Left lung (tissue), 10 donors: ENCODE measurements around the gene SETD7. TPM values are rescaled to one million over a fixed set of nuclear protein-coding genes. Genes with fewer than 3 reads are reported as not detected.
A peak's percentile ranks its signal among the peaks of the same experiment; 100 is the strongest.

ENCODE experiments used
- ATAC-seq: fragments of 200-7000 bp; cut with Tn5 transposase; one replicate; pipeline ENCODE4 v1.9.1; 2020; ENCODE audit warnings: moderate library complexity
- DNase-seq, 4 donors: peaks; one replicate each; pipeline ENCODE4 v3.0.0-alpha.2; 2013 to 2020
- H3K27ac ChIP-seq, 2 donors: fragments of 200-600 bp; sonication (generic) in 1 of 2; one replicate each; pipeline versions ENCODE4 v1.5.0 to v1.8.0; 2020 to 2021
- H3K27me3 ChIP-seq, 2 donors: fragments of 200-600 bp; sonication (generic) in 1 of 2; one replicate each; pipeline versions ENCODE4 v1.5.0 to v1.8.0; 2020 to 2021
- H3K36me3 ChIP-seq, 2 donors: fragments of 200-600 bp; sonication (generic) in 1 of 2; one replicate each; pipeline versions ENCODE4 v1.5.0 to v1.8.0; 2020 to 2021
- H3K4me1 ChIP-seq, 2 donors: fragments of 200-600 bp; one replicate each; pipeline ENCODE4 v1.8.0; 2021
- H3K4me3 ChIP-seq, 2 donors: fragments of 200-600 bp; sonication (generic) in 1 of 2; one replicate each; pipeline versions ENCODE4 v1.5.0 to v1.8.0; 2020 to 2021; ENCODE audit warnings: mild to moderate bottlenecking in 1 of 2
- H3K9me3 ChIP-seq, 2 donors: fragments of 200-600 bp; sonication (generic) in 1 of 2; one replicate each; pipeline versions ENCODE4 v1.5.0 to v1.8.0; 2020 to 2021
- intact Hi-C, 2 donors: fragments of 100-400 bp; cut with DNase I; formaldehyde crosslinking; loops; one replicate each; pipeline versions ENCODE4 v1.11.2 to v1.14.2; 2022
- polyA plus RNA-seq, 6 donors: library from polyadenylated mRNA; unstranded; fragments of 120-200 nt; gene quantifications; one replicate each; pipeline ENCODE4 v1.2.1, GENCODE V29; 2013; ENCODE audit not compliant: insufficient read length in 6 of 6
- total RNA-seq, 2 donors: library from RNA; stranded (reverse); fragmentation: NEBNext Ultra II Directional; extraction: Animal tissue kit (Norgen Biotek cat#: 25700); gene quantifications; one replicate each; pipeline ENCODE4 v1.2.1, GENCODE V29; 2021
- TF ChIP-seq, protein P1 (sequence below), 2 donors: fragments of 200-600 bp; sonication (generic) in 1 of 2; IDR thresholded peaks; one replicate each; pipeline versions ENCODE4 v1.5.0 to v1.8.0; 2021; ENCODE audit warnings: antibody characterized with exemption in 2 of 2
- donor health status: DM: no; HTN: yes; CAD: no.
- donor health status: DM: no; HTN: no; CAD: no.

SETD7 gene
- total and polyA plus RNA-seq, 8 donors = 17.2 to 51.7 (median 19.5) TPM

- intact Hi-C loops = no loop called here
- peaks cover 16 to 56% of the 10 kb centered on the region in 2 donors for H3K4me1 ChIP-seq
- no peaks in the 10 kb centered on the region for H3K36me3 ChIP-seq
- H3K4me3 ChIP-seq = no peak overlapping the region
- H3K9me3 ChIP-seq = no peaks in the 10 kb centered on the region
- TF ChIP-seq, protein P1, sequence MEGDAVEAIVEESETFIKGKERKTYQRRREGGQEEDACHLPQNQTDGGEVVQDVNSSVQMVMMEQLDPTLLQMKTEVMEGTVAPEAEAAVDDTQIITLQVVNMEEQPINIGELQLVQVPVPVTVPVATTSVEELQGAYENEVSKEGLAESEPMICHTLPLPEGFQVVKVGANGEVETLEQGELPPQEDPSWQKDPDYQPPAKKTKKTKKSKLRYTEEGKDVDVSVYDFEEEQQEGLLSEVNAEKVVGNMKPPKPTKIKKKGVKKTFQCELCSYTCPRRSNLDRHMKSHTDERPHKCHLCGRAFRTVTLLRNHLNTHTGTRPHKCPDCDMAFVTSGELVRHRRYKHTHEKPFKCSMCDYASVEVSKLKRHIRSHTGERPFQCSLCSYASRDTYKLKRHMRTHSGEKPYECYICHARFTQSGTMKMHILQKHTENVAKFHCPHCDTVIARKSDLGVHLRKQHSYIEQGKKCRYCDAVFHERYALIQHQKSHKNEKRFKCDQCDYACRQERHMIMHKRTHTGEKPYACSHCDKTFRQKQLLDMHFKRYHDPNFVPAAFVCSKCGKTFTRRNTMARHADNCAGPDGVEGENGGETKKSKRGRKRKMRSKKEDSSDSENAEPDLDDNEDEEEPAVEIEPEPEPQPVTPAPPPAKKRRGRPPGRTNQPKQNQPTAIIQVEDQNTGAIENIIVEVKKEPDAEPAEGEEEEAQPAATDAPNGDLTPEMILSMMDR (IDR thresholded peaks at IDR 0.05) = no peak
- H3K27ac ChIP-seq = no peak overlapping the region
- ATAC-seq = no peak
- H3K27me3 ChIP-seq = no peaks in the 10 kb centered on the region
- DNase-seq = no peak
These were observed 97.0 kb downstream of the SETD7 start for GRCh38 chr4:139458999-139459398.

DNA sequence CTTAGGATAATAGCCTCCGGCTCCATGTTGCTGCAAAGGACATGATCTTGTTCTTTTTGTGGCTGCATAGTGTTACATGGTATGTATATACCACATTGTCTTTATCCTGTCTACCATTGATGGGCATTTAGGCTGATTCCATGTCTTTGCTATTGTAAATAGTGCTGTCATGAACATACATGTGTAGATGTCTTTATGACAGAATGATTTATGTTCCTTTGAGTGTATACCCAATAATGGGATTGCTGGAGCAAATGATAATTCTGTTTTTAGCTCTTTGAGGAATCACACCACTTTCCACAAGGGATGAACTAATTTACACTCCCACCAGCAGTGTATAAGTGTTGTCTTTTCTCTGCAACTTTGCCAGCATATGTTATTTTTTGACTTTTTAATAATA lies 97.5 kb downstream of the SETD7 start:
- ATAC-seq (no peak), DNase-seq (no peak)
- no peaks in the 10 kb centered on the region for H3K27me3 ChIP-seq
- H3K27ac ChIP-seq = no peak overlapping the region
- no peaks in the 10 kb centered on the region for H3K36me3 ChIP-seq
- peaks cover 16 to 56% of the 10 kb centered on the region in 2 donors for H3K4me1 ChIP-seq
- intact Hi-C loops = no loop called here
- TF ChIP-seq, protein P1 (IDR thresholded peaks at IDR 0.05) = no peak
- no peak overlapping the region for H3K4me3 ChIP-seq
- no peaks in the 10 kb centered on the region for H3K9me3 ChIP-seq

GRCh38 chr4:139457318-139457717 lies 98.7 kb downstream of the SETD7 start:
- H3K36me3 ChIP-seq = no peaks in the 10 kb centered on the region
- ATAC-seq = no peak
- no peaks in the 10 kb centered on the region for H3K27me3 ChIP-seq
- H3K4me3 ChIP-seq = no peak overlapping the region
- TF ChIP-seq, protein P1 (IDR thresholded peaks at IDR 0.05) = no peak
- peaks cover 22 to 63% of the 10 kb centered on the region in 2 donors for H3K4me1 ChIP-seq
- H3K27ac ChIP-seq = no peak overlapping the region
- DNase-seq = no peak
- intact Hi-C loops = no loop called here
- no peaks in the 10 kb centered on the region for H3K9me3 ChIP-seq

- TF ChIP-seq, protein P1 (IDR thresholded peaks at IDR 0.05) = no peak
These were observed 100.9 kb downstream of the SETD7 start for GRCh38 chr4:139455126-139455538.

DNA sequence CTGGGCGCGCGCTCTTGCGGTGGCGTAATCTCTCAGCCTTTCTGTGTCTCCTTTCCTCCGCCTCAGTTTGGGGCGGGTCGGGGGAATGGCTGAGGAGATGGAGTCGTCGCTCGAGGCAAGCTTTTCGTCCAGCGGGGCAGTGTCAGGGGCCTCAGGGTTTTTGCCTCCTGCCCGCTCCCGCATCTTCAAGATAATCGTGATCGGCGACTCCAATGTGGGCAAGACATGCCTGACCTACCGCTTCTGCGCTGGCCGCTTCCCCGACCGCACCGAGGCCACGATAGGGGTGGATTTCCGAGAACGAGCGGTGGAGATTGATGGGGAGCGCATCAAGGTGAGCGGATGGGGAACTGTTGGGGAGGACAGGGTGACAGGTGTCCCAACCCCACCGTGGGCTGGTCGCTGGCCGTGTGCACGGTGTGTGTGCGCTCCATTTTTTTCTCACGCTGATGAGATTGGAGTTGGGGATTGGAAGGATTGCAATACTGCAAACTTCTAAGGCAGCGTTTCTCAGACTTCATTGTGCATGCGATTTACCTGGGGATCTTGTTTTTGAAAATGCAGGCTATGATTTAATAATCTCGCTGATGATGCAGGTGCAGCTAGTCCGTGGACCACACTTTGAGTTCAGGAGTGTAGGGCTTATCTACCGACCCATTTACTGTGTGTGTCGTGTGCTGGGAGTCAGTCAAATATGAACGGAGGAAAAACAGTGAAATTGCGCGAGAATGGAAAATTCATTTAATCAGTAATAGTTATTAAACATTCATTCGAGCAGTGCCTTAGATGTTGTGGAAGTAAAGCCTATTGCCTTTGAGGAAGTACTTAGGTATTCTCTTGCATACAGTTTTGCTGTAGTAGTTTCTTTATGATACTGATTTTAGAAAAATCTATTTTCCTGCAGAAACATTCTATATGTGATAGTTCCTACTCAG lies 101.6 kb downstream of the SETD7 start, which contains the start of gene RAB33B:
RAB33B (plus strand) TSS at position 11 of the 935 bp plus-strand sequence; CDS start at position 86, 75 bp downstream.
- intact Hi-C loops = no loop called here
- H3K27me3 ChIP-seq = no peaks in the 10 kb centered on the region
- ATAC-seq (peak; percentile 1), DNase-seq (peak in 1 of 4 donors; percentile 9)
- no peaks in the 10 kb centered on the region for H3K36me3 ChIP-seq
- H3K9me3 ChIP-seq = no peaks in the 10 kb centered on the region
- H3K4me1 ChIP-seq = peaks cover 23 to 49% of the 10 kb centered on the region in 2 donors
- TF ChIP-seq, protein P1 (IDR thresholded peaks at IDR 0.05) = no peak
- peak within 1 kb of the TSS; percentile 96 to 97 for H3K27ac ChIP-seq
- peak within 1 kb of the TSS; percentile 74 to 87 for H3K4me3 ChIP-seq

More at GRCh38 chr4:139455126-139455538, 100.9 kb downstream of the SETD7 start:
- H3K27me3 ChIP-seq = no peaks in the 10 kb centered on the region
- peak overlapping the region; percentile 74 to 87 for H3K4me3 ChIP-seq
- H3K36me3 ChIP-seq = no peaks in the 10 kb centered on the region
- ATAC-seq (no peak), DNase-seq (no peak)
- H3K4me1 ChIP-seq = peaks cover 23 to 53% of the 10 kb centered on the region in 2 donors
- intact Hi-C loops = no loop called here
- H3K9me3 ChIP-seq = no peaks in the 10 kb centered on the region
- peak overlapping the region; percentile 96 to 97 for H3K27ac ChIP-seq
